HEK293 (cell line): ENCODE data around the gene KCTD21.

Source experiments
- CTCF ChIA-PET: fragments of 350-600 bp; formaldehyde crosslinking; extraction: SDS; loops from one replicate; lab custom pipeline; 2021; ENCODE audit warnings: antibody characterized with exemption; lab: Yijun Ruan, JAX
- POLR2A ChIA-PET: fragments of 300-600 bp; formaldehyde crosslinking; extraction: SDS; loops from one replicate; lab custom pipeline; 2020; ENCODE audit warnings: antibody characterized with exemption, inconsistent platforms; lab: Yijun Ruan, JAX
- H3K27ac ChIP-seq: fragments of 200-500 bp; sonication (Bioruptor generic); 2 replicates; pipeline ENCODE4 v1.5.1; 2014; ENCODE audit warnings: low read depth, low read length, control low read depth, inconsistent platforms; ENCODE audit errors: extremely low read depth
- H3K36me3 ChIP-seq, 2 experiments: fragments of 200-500 bp in 1 of 2; sonication (Bioruptor generic) in 1 of 2; 1 replicate in 1 of 2; 2 replicates in 1 of 2; pipeline ENCODE4 v1.5.1; 2014 to 2017; ENCODE audit warnings: inconsistent platforms in 2 of 2, low read length in 2 of 2; ENCODE audit not compliant: control insufficient read depth in 2 of 2, insufficient read depth in 1 of 2
- H3K4me1 ChIP-seq: fragments of 200-500 bp; sonication (Bioruptor generic); 2 replicates; pipeline ENCODE4 v1.5.1; 2014; ENCODE audit warnings: mild to moderate bottlenecking, low read length, inconsistent platforms; ENCODE audit not compliant: control insufficient read depth, insufficient read depth
- H3K4me3 ChIP-seq: 2 replicates; pipeline ENCODE4 v1.5.1; 2011; ENCODE audit warnings: low read depth, mild to moderate bottlenecking, control low read depth, low read length, moderate library complexity
- H3K9me3 ChIP-seq: fragments of 200-500 bp; sonication (Bioruptor generic); 2 replicates; pipeline ENCODE4 v1.5.1; 2014; ENCODE audit warnings: low read depth, low read length, inconsistent platforms; ENCODE audit not compliant: control insufficient read depth, insufficient read depth
- KLF7 ChIP-seq: fragments of 450-650 bp; formaldehyde crosslinking; IDR thresholded peaks from 2 replicates; pipeline ENCODE4 v1.5.1; 2016; ENCODE audit warnings: missing biosample characterization, missing genetic modification characterization, borderline replicate concordance
- MEIS1 ChIP-seq: sonication (generic); formaldehyde crosslinking; IDR thresholded peaks from 2 replicates; pipeline ENCODE4 v1.8.1; 2022; ENCODE audit warnings: missing genetic modification reagents, mild to moderate bottlenecking, borderline replicate concordance
- ZNF155 ChIP-seq: fragments of 450-650 bp; formaldehyde crosslinking; IDR thresholded peaks from 2 replicates; pipeline ENCODE4 v1.5.1; 2016; ENCODE audit warnings: missing biosample characterization, missing genetic modification characterization
- ZNF16 ChIP-seq: fragments of 450-650 bp; formaldehyde crosslinking; IDR thresholded peaks from 2 replicates; pipeline ENCODE4 v1.5.1; 2016; ENCODE audit warnings: low read depth, missing biosample characterization, missing genetic modification characterization
- ZNF175 ChIP-seq: fragments of 450-650 bp; formaldehyde crosslinking; IDR thresholded peaks from 2 replicates; pipeline ENCODE4 v1.5.1; 2016; ENCODE audit warnings: missing biosample characterization, missing genetic modification characterization
- ZNF2 ChIP-seq: fragments of 450-650 bp; formaldehyde crosslinking; IDR thresholded peaks from 2 replicates; pipeline ENCODE4 v1.5.1; 2016; ENCODE audit warnings: missing biosample characterization, missing genetic modification characterization
- ZNF302 ChIP-seq: fragments of 450-650 bp; formaldehyde crosslinking; IDR thresholded peaks from 2 replicates; pipeline ENCODE4 v1.5.1; 2016; ENCODE audit warnings: missing biosample characterization, missing genetic modification characterization, low read depth
- ZNF354C ChIP-seq: fragments of 450-650 bp; formaldehyde crosslinking; IDR thresholded peaks from 2 replicates; pipeline ENCODE4 v1.5.1; 2016; ENCODE audit warnings: missing biosample characterization, missing genetic modification characterization, low read depth, borderline replicate concordance
- ZNF510 ChIP-seq: fragments of 450-650 bp; formaldehyde crosslinking; IDR thresholded peaks from 2 replicates; pipeline ENCODE4 v1.5.1; 2018; ENCODE audit warnings: mild to moderate bottlenecking, missing genetic modification characterization, missing biosample characterization; ENCODE audit not compliant: insufficient replicate concordance
- ZNF518A ChIP-seq: fragments of 450-650 bp; formaldehyde crosslinking; conservative IDR thresholded peaks from 2 replicates; pipeline ENCODE4 v1.5.1; 2016; ENCODE audit warnings: low read depth, missing biosample characterization, missing genetic modification characterization
- ZNF629 ChIP-seq: fragments of 450-650 bp; formaldehyde crosslinking; IDR thresholded peaks from 2 replicates; pipeline ENCODE4 v1.5.1; 2017; ENCODE audit warnings: missing biosample characterization, missing genetic modification characterization
- ZSCAN4 ChIP-seq: fragments of 450-650 bp; formaldehyde crosslinking; IDR thresholded peaks from 2 replicates; pipeline ENCODE4 v1.5.1; 2017; ENCODE audit warnings: missing biosample characterization, missing genetic modification characterization
- TF ChIP-seq, protein P1 (sequence below): fragments of 450-650 bp; formaldehyde crosslinking; IDR thresholded peaks from 2 replicates; pipeline ENCODE4 v1.5.1; 2016; ENCODE audit warnings: missing biosample characterization, missing genetic modification characterization, low read depth
- TF ChIP-seq, protein P2 (sequence below): fragments of 450-650 bp; formaldehyde crosslinking; IDR thresholded peaks from 2 replicates; pipeline ENCODE4 v1.5.1; 2017; ENCODE audit warnings: missing biosample characterization, missing genetic modification characterization
- TF ChIP-seq, protein P3 (sequence below): fragments of 450-650 bp; formaldehyde crosslinking; optimal IDR thresholded peaks from 2 replicates; pipeline ENCODE3; 2016; ENCODE audit warnings: missing biosample characterization, mild to moderate bottlenecking, missing genetic modification characterization
- TF ChIP-seq, protein P4 (sequence below): fragments of 450-650 bp; formaldehyde crosslinking; IDR thresholded peaks from 2 replicates; pipeline ENCODE4 v1.5.1; 2017; ENCODE audit warnings: missing biosample characterization, missing genetic modification characterization
- TF ChIP-seq, protein P5 (sequence below): fragments of 450-650 bp; formaldehyde crosslinking; IDR thresholded peaks from 2 replicates; pipeline ENCODE4 v1.5.1; 2016; ENCODE audit warnings: missing biosample characterization, missing genetic modification characterization

Gene KCTD21

GRCh38 chr11:78199653-78200015 lies 11.2 kb upstream of the KCTD21 start:
- H3K4me3 ChIP-seq, result no peak overlapping the region
- no peaks in the 10 kb centered on the region for H3K4me1 ChIP-seq
- ChIA-PET CTCF (interaction anchor here (0.6 kb wide), 1 partner anchor 588 kb away, joined by 4 read pairs; no protein-coding TSS in a partner anchor), POLR2A (no interaction called here)
- H3K9me3 ChIP-seq, result no peaks in the 10 kb centered on the region
- H3K36me3 ChIP-seq, result peaks cover 0 to 50% of the 10 kb centered on the region in 2 experiments; a peak in 1 of 3 replicates
- no peak overlapping the region for H3K27ac ChIP-seq
- TF ChIP-seq, protein P1, sequence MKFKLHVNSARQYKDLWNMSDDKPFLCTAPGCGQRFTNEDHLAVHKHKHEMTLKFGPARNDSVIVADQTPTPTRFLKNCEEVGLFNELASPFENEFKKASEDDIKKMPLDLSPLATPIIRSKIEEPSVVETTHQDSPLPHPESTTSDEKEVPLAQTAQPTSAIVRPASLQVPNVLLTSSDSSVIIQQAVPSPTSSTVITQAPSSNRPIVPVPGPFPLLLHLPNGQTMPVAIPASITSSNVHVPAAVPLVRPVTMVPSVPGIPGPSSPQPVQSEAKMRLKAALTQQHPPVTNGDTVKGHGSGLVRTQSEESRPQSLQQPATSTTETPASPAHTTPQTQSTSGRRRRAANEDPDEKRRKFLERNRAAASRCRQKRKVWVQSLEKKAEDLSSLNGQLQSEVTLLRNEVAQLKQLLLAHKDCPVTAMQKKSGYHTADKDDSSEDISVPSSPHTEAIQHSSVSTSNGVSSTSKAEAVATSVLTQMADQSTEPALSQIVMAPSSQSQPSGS, result no peak
- TF ChIP-seq ZNF302 (tag by site-specific recombination) (no peak), ZNF629 (tag by site-specific recombination) (no peak), KLF7 (tag by site-specific recombination) (no peak), ZNF510 (tag by site-specific recombination) (no peak), ZNF16 (tag by site-specific recombination) (no peak), MEIS1 (CRISPR knock-in tag) (no peak), ZNF518A (tag by site-specific recombination) (no peak), ZNF354C (tag by site-specific recombination) (no peak), ZNF175 (tag by site-specific recombination) (no peak), ZSCAN4 (tag by site-specific recombination) (no peak), ZNF155 (tag by site-specific recombination) (no peak), ZNF2 (no peak)
- TF ChIP-seq, protein P2, sequence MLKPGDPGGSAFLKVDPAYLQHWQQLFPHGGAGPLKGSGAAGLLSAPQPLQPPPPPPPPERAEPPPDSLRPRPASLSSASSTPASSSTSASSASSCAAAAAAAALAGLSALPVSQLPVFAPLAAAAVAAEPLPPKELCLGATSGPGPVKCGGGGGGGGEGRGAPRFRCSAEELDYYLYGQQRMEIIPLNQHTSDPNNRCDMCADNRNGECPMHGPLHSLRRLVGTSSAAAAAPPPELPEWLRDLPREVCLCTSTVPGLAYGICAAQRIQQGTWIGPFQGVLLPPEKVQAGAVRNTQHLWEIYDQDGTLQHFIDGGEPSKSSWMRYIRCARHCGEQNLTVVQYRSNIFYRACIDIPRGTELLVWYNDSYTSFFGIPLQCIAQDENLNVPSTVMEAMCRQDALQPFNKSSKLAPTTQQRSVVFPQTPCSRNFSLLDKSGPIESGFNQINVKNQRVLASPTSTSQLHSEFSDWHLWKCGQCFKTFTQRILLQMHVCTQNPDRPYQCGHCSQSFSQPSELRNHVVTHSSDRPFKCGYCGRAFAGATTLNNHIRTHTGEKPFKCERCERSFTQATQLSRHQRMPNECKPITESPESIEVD (tag by site-specific recombination), result no peak
- TF ChIP-seq, protein P3, sequence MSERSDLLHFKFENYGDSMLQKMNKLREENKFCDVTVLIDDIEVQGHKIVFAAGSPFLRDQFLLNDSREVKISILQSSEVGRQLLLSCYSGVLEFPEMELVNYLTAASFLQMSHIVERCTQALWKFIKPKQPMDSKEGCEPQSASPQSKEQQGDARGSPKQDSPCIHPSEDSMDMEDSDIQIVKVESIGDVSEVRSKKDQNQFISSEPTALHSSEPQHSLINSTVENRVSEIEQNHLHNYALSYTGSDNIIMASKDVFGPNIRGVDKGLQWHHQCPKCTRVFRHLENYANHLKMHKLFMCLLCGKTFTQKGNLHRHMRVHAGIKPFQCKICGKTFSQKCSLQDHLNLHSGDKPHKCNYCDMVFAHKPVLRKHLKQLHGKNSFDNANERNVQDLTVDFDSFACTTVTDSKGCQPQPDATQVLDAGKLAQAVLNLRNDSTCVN (tag by site-specific recombination), result no peak
- TF ChIP-seq, protein P4, sequence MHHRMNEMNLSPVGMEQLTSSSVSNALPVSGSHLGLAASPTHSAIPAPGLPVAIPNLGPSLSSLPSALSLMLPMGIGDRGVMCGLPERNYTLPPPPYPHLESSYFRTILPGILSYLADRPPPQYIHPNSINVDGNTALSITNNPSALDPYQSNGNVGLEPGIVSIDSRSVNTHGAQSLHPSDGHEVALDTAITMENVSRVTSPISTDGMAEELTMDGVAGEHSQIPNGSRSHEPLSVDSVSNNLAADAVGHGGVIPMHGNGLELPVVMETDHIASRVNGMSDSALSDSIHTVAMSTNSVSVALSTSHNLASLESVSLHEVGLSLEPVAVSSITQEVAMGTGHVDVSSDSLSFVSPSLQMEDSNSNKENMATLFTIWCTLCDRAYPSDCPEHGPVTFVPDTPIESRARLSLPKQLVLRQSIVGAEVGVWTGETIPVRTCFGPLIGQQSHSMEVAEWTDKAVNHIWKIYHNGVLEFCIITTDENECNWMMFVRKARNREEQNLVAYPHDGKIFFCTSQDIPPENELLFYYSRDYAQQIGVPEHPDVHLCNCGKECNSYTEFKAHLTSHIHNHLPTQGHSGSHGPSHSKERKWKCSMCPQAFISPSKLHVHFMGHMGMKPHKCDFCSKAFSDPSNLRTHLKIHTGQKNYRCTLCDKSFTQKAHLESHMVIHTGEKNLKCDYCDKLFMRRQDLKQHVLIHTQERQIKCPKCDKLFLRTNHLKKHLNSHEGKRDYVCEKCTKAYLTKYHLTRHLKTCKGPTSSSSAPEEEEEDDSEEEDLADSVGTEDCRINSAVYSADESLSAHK (tag by site-specific recombination), result no peak
- TF ChIP-seq, protein P5, sequence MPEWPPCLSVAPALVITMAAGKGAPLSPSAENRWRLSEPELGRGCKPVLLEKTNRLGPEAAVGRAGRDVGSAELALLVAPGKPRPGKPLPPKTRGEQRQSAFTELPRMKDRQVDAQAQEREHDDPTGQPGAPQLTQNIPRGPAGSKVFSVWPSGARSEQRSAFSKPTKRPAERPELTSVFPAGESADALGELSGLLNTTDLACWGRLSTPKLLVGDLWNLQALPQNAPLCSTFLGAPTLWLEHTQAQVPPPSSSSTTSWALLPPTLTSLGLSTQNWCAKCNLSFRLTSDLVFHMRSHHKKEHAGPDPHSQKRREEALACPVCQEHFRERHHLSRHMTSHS (tag by site-specific recombination), result no peak
